Glutamatergic neuron (in vitro differentiated cells): Measurements from ENCODE around the gene RHOC. TPM values are rescaled to one million over a fixed set of nuclear protein-coding genes. Genes with fewer than 3 reads are reported as not detected.
"Not testable (repeated sequence)": the region's sequence is repeated elsewhere in the genome, so short reads cannot be mapped to it uniquely, and the experiment has no call there.

Experiments used
- DNase-seq: peaks from one replicate; pipeline ENCODE4 v3.0.0; 2022
- H3K27ac Mint-ChIP-seq: one replicate; pipeline ENCODE4 v1.8.0; 2020; ENCODE audit warnings: mild to moderate bottlenecking, mixed read lengths, inconsistent platforms; ENCODE audit not compliant: unreplicated experiment
- H3K27me3 Mint-ChIP-seq: one replicate; pipeline ENCODE4 v1.8.0; 2020; ENCODE audit warnings: mild to moderate bottlenecking, moderate library complexity, mixed read lengths, inconsistent platforms; ENCODE audit not compliant: unreplicated experiment
- H3K36me3 Mint-ChIP-seq: one replicate; pipeline ENCODE4 v1.8.0; 2020; ENCODE audit warnings: mild to moderate bottlenecking, mixed read lengths, inconsistent platforms; ENCODE audit not compliant: unreplicated experiment
- H3K4me1 Mint-ChIP-seq: one replicate; pipeline ENCODE4 v1.8.0; 2020; ENCODE audit warnings: mild to moderate bottlenecking, low read depth, mixed read lengths, inconsistent platforms; ENCODE audit not compliant: unreplicated experiment
- H3K4me3 Mint-ChIP-seq: one replicate; pipeline ENCODE4 v1.8.0; 2020; ENCODE audit warnings: mild to moderate bottlenecking, mixed read lengths, inconsistent platforms; ENCODE audit not compliant: unreplicated experiment
- H3K9me3 Mint-ChIP-seq: one replicate; pipeline ENCODE4 v1.8.0; 2020; ENCODE audit warnings: mild to moderate bottlenecking, moderate library complexity, mixed read lengths, inconsistent platforms; ENCODE audit not compliant: unreplicated experiment
- total RNA-seq: library from RNA; stranded (reverse); fragmentation: NEBNext Ultra II Directional; extraction: Animal tissue kit (Norgen Biotek cat#: 25700); gene quantifications from one replicate; pipeline ENCODE4 v1.2.1, GENCODE V29; 2021; ENCODE audit not compliant: unreplicated experiment
- TF ChIP-seq, protein P1 (sequence below): fragments of 200-600 bp; sonication (generic); IDR thresholded peaks from one replicate; pipeline ENCODE4 v1.5.0; 2021; ENCODE audit not compliant: partially characterized antibody, unreplicated experiment

RHOC gene
- total RNA-seq, 1 donor from 2014 or later: 130 TPM

DNA sequence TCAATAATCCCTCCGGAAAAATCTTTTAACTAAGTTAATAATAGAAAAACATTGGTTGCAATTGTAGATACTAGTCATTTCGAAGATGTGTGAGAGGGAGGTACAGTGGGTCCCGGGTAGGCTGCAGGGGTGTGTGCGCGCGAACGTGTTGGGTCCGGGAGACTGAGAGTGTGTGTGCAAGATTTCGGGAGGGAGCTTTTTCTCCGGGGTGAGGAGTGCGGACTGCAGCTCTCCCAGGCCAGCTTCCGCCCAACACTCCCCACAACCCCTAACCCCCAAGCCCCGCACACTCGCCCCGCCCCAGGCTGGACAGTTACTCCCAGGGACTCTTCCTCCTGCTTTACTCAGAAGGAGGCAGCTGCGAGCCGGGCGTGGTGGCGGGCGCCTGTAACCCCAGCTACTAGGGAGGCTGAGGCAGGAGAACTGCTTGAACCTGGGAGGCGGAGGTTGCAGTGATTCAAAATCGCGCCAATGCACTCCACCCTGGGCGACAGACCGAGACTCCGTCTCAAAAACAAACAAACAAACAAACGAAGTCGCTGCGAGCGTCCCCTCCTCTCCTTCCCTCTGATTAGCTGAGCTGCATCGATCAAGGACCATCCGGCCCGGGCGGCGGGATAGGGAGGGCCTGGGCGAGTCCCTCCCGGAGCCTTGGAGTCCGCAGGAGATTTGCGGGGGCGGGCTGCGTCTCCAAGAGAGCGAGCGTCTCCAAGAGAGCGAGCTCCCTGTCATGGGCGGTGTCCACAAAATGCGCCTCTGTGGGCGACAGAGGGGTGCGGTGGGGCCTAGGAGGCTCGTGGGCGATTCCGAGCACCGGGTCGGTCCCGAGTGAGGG is 36.5 kb upstream of the RHOC start:
- H3K4me3 Mint-ChIP-seq: no peak overlapping the region
- no peaks in the 10 kb centered on the region for H3K4me1 Mint-ChIP-seq
- H3K36me3 Mint-ChIP-seq: no peaks in the 10 kb centered on the region
- peaks cover 5% of the 10 kb centered on the region for H3K9me3 Mint-ChIP-seq
- H3K27ac Mint-ChIP-seq: no peak overlapping the region
- TF ChIP-seq, protein P1, sequence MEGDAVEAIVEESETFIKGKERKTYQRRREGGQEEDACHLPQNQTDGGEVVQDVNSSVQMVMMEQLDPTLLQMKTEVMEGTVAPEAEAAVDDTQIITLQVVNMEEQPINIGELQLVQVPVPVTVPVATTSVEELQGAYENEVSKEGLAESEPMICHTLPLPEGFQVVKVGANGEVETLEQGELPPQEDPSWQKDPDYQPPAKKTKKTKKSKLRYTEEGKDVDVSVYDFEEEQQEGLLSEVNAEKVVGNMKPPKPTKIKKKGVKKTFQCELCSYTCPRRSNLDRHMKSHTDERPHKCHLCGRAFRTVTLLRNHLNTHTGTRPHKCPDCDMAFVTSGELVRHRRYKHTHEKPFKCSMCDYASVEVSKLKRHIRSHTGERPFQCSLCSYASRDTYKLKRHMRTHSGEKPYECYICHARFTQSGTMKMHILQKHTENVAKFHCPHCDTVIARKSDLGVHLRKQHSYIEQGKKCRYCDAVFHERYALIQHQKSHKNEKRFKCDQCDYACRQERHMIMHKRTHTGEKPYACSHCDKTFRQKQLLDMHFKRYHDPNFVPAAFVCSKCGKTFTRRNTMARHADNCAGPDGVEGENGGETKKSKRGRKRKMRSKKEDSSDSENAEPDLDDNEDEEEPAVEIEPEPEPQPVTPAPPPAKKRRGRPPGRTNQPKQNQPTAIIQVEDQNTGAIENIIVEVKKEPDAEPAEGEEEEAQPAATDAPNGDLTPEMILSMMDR: no peak
- peaks cover 13% of the 10 kb centered on the region for H3K27me3 Mint-ChIP-seq
- peak; percentile 32 for DNase-seq

DNA sequence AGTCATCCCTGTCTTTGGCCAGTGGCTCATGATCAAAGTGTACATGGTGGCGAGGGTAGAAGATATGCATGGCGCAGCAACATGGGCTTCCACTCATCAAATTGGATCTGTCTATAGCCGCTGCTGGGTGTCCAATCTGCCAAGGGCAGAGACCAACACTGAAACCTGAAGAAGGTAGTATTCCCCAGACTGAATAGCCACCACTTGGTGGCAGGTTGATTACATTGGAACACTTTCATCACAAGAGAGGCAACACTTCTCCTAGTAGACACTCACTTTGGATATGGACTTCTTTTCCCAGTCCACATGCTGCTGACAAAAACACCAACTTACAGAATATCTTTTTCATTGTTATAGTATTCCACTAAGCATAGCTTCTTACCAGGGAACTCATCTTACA is 30.6 kb upstream of the RHOC start:
- Mint-ChIP-seq H3K4me1 (no peaks in the 10 kb centered on the region), H3K27me3 (peaks cover 3% of the 10 kb centered on the region), H3K27ac (no peak overlapping the region), H3K4me3 (no peak overlapping the region), H3K36me3 (no peaks in the 10 kb centered on the region), H3K9me3 (peaks cover 3% of the 10 kb centered on the region)
- TF ChIP-seq, protein P1: no peak
- no peak for DNase-seq

DNA sequence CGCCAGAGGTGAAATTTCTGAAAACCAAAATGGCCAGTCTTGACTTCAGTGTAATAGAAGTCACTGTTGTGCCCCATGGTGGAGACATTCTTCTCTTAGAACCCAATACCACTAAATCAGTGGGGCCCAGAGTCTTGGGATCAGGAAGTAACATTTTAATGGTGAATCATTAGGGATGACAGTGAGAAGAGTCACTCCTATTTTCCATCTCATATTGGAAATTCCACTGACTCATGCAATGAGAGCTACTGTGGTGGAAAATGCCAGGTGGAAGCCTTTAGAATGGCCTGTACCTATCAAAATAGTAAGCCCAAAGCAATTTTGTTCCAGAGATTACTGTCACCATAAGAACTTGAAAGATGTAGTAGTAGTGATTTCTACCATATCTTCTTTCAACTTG is 28.8 kb upstream of the RHOC start:
- no peaks in the 10 kb centered on the region for H3K36me3 Mint-ChIP-seq
- DNase-seq: no peak
- no peaks in the 10 kb centered on the region for H3K27me3 Mint-ChIP-seq
- H3K4me3 Mint-ChIP-seq: no peak overlapping the region
- H3K9me3 Mint-ChIP-seq: peaks cover 2% of the 10 kb centered on the region
- no peaks in the 10 kb centered on the region for H3K4me1 Mint-ChIP-seq
- TF ChIP-seq, protein P1: no peak
- no peak overlapping the region for H3K27ac Mint-ChIP-seq

DNA sequence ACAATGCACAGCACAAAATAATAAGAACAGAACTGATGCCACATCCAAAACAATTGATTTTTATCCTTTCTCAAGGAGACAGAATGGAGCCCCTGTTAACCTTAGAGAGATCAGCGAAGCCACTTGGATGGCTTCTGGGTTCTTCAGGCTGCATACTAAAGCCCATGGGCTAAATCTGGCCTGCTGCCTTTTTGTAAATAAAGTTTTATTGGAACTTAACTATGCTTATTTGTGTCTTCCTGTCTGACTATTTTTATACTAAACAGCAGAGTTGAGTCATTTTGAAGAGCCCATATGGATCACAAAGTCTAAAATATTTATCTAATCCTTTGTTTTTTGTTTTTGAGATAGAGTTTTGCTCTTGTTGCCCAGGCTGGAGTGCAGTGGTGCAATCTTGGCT is 24.5 kb upstream of the RHOC start:
- Mint-ChIP-seq H3K4me3 (no peak overlapping the region), H3K4me1 (peaks cover 6% of the 10 kb centered on the region), H3K27ac (no peak overlapping the region), H3K27me3 (peaks cover 2% of the 10 kb centered on the region), H3K36me3 (no peaks in the 10 kb centered on the region), H3K9me3 (no peaks in the 10 kb centered on the region)
- TF ChIP-seq, protein P1: no peak
- DNase-seq: no peak

DNA sequence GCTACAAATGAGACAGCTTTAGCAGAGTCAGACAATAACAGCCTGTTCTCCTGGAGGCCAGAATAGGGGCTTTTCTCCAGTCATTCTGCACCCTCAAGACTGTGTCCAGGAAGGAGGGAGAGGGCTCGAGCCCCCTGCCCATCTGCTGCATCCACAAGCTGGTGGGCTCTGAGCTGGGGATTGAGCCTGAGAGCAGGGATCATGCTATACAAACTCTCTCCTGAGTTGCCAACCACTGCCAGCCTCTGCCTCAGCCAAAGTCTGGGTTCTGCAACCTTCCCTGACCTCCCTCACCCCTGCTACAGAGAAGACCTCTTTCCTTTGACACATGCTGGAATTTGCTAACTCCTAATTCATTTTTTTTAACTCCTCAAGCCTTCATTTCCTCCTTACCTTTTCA is 23.0 kb upstream of the RHOC start:
- H3K36me3 Mint-ChIP-seq: no peaks in the 10 kb centered on the region
- H3K4me1 Mint-ChIP-seq: peaks cover 6% of the 10 kb centered on the region
- DNase-seq: no peak
- no peaks in the 10 kb centered on the region for H3K9me3 Mint-ChIP-seq
- no peak overlapping the region for H3K4me3 Mint-ChIP-seq
- peaks cover 4% of the 10 kb centered on the region for H3K27me3 Mint-ChIP-seq
- TF ChIP-seq, protein P1: no peak
- H3K27ac Mint-ChIP-seq: peak overlapping the region; percentile 21

DNA sequence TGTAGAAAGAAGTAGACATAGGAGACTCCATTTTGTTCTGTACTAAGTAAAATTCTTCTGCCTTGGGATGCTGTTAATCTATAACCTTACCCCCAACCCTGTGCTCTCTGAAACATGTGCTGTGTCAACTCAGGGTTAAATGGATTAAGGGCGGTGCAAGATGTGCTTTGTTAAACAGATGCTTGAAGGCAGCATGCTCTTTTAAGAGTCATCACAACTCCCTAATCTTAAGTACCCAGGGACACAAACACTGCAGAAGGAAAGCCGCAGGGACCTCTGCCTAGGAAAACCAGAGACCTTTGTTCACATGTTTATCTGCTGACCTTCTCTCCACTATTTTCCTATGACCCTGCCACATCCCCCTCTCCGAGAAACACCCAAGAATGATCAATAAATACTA is 22.1 kb upstream of the RHOC start:
- H3K9me3 Mint-ChIP-seq, DNase-seq, H3K36me3 Mint-ChIP-seq, H3K4me3 Mint-ChIP-seq, H3K27me3 Mint-ChIP-seq, H3K4me1 Mint-ChIP-seq: not testable (repeated sequence)
- peak overlapping the region; percentile 59 for H3K27ac Mint-ChIP-seq

DNA sequence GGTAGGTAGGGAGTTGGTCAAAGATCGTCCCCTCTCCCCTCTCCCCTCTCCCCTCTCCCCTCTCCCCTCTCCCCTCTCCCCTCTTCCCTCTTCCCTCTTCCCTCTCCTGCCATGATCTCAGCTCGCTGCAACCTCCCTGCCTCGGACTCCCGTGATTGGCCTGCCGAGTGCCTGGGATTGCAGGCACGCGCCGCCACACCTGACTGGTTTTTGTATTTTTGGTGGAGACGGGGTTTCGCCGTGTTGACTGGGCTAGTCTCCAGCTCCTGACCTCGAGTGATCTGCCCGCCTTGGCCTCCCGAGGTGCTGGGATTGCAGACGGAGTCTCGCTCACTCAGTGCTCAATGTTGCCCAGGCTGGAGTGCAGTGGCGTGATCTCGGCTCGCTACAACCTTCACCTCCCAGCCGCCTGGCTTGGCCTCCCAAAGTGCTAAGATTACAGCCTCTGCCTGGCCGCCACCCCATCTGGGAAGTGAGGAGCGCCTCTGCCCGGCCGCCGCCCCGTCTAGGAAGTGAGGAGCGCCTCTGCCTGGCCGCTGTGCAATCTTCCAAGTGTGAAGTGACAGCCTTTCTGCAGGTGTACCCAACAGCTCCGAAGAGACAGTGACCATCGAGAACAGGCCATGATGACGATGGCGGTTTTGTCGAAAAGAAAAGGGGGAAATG is 21.5 kb upstream of the RHOC start:
- H3K27me3 Mint-ChIP-seq, H3K4me1 Mint-ChIP-seq, DNase-seq, H3K9me3 Mint-ChIP-seq, H3K36me3 Mint-ChIP-seq, H3K4me3 Mint-ChIP-seq: not testable (repeated sequence)
- peak overlapping the region; percentile 59 for H3K27ac Mint-ChIP-seq
